ENCODE data around the gene MARCHF4.

MARCHF4 gene

GRCh38 chr2:216346781-216347180, 25.5 kb downstream of the MARCHF4 start:
- DNase-seq = no peak

- no peak for DNase-seq
Measured at GRCh38 chr2:216345846-216346245, 26.4 kb downstream of the MARCHF4 start.

DNA sequence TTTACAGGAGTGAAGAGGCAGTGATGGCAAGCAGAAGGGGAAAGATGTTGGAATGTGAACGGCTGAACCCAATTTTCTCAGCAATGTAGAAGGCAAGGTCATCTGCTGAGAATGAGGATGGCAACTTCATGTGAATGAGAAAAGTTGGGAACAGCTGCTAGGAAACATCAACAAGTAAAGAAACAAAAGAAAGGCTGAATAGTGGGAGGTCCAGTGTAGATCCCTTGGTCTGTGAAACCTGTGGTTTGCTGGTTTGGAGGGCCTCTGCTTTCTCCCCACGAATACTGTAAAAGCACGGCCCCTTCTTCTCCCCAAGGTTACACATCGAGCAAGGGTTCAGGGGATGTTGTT, 27.4 kb downstream of the MARCHF4 start:
- DNase-seq = no peak

DNA sequence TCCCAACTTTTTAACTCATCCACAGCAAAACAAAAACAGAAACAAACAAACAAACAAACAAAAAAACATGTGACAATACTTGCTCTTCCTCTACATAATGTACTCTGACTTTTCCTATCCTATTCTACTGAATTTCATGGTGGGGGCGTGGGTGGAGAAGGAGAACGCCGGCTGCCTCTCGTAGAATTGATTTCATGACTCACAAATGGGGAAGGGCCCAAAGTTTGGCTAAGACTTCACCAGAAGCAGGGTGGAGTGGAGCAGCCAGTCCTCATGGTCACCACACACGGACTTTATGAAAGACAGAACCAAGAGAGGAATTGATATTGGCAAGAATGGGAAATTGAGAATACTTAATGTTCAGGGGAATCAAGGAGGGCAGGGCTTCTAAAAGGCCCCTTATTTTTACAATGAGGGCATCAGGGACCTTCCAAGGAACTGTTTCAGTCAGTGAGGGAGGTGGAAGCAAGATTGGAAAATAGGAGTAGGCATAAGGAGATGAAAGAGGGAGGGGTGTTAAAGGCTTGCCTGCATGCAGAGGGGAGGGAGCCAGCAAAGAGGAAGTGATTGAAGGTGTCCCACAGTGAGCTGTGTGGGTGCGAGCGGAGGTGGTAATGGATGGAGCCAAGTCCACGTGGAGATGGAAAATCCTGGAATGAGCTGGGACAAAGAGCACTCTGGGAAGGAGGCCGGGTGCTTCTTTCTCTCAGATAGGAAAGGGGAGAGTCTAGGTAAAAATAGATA, 27.9 kb downstream of the MARCHF4 start:
- no peak for DNase-seq

DNA sequence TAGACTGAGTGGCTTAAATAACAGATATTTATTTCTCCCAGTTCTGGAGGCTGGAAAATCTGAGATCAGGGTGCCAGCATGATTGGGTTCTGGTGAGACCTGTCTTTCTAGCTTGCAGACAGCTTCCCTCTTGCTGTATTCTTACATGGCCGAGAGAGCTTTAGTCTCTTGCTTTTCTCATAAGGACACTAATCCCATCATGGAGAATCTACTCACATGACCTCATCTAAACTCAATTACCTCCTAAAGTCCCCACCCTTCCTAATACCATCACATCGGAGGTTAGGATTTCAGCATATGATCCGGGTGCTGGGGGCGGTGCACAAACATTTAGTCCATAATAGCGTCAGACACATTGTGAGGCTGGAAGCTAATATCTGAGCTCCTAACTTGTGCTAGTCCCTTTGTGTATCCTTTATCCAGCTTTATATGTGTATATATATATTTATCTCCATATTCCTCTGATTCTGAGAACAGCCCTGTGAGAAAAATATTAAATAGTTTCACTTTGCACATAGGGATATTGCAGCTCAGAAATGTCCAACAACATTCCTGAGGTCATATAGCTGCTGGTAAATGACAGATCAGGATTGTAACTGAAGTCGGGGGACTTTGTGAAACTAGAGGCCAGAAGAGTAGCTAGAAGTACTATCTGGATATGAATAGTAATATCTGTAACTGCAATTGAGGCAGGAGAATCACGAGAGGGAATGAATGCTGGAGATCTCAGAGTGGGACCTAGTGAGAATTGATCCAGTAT, 28.9 kb downstream of the MARCHF4 start:
- no peak for DNase-seq

GRCh38 chr2:216341121-216341520, 31.2 kb downstream of the MARCHF4 start:
- no peak for DNase-seq

- no peak for DNase-seq
Measured at GRCh38 chr2:216340280-216340631, 32.0 kb downstream of the MARCHF4 start.

GRCh38 chr2:216339456-216340279, 32.6 kb downstream of the MARCHF4 start:
- DNase-seq = no peak

- DNase-seq = no peak
Measured at GRCh38 chr2:216335252-216335651, 37.0 kb downstream of the MARCHF4 start.

- no peak for DNase-seq
Measured at GRCh38 chr2:216328347-216328746, 43.9 kb downstream of the MARCHF4 start.

DNA sequence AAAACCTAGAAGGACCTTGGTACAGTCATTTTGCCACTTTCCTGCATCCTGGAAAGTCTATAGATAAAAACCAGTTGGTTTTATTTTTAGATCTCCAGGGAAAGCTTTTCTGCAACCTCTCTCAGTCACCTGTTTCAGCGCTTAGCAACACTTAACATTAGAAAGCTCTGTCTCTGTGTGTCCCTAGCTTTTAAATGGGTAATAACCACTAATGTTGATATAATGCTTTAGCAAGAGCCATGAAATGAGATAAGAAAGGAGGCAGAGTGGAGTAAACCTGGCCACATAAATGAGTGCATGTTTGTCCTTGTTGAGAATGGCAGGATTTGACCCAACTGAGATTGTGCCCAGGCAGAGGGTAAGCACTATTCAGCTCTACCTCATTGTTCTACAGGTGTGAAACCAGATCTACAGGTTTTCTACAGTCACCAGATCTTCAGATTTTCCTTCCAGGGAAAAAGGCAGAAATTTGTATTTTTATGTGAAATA, 44.8 kb downstream of the MARCHF4 start:
- DNase-seq = no peak

Measured in NCI-H526 (cell line).